ENCODE measurements around the gene TMEM209.

DNA sequence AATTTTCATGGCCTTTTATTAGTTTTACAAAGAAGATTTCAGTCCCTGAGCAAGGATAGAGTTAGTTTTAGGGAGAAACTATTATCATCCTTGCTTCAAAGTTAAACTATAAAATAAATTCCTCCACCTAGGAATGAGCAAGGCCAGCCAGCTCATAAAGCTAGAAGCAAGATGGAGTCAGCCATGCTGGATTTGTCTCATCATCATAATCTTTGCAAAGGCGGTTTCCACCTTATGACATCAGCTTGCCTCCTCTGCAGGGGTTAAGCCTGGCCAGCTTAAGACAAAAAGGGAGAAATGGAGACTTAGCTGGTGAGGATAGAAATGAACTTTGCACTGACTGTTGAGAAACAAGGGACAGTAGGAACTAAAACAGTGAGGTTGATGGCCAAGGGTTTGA, 21.1 kb upstream of the TMEM209 start:
- TF ChIP-seq TAF1 (IDR thresholded peaks at IDR 0.05; ENCODE audit: low read depth, low read length) (no peak), POLR2A (IDR thresholded peaks at IDR 0.05; ENCODE audit: low read depth, low read length) (no peak), SPI1 (IDR thresholded peaks at IDR 0.05; ENCODE audit: low read depth, low read length) (no peak), POLR2AphosphoS5 (IDR thresholded peaks at IDR 0.05; ENCODE audit: low read depth, low read length) (no peak), PAX5 (IDR thresholded peaks at IDR 0.05; ENCODE audit: insufficient read depth, low read length, severe bottlenecking) (no peak), POU2F2 (IDR thresholded peaks at IDR 0.05; ENCODE audit: low read depth, low read length) (no peak)
